Ovary (tissue), 9 donors: ENCODE measurements around the gene TLR7. TPM values are rescaled to one million over a fixed set of nuclear protein-coding genes. Genes with fewer than 3 reads are reported as not detected.

ENCODE experiments used
- DNase-seq, 5 donors: peaks; one replicate each; pipeline ENCODE4 v3.0.0-alpha.2; 2019 to 2020
- H3K27ac ChIP-seq, 2 donors: fragments of 200-600 bp; one replicate each; pipeline versions ENCODE4 v1.5.1 to v1.8.0; 2019 to 2022
- H3K27me3 ChIP-seq: fragments of 200-600 bp; one replicate; pipeline ENCODE4 v1.8.0; 2022
- H3K36me3 ChIP-seq: fragments of 200-600 bp; sonication (generic); one replicate; pipeline ENCODE4 v1.5.1; 2019
- H3K4me1 ChIP-seq: one replicate; pipeline ENCODE4 v1.8.1; 2013; ENCODE audit warnings: mild to moderate bottlenecking, moderate library complexity; ENCODE audit not compliant: insufficient read depth
- H3K4me3 ChIP-seq: fragments of 200-600 bp; sonication (generic); one replicate; pipeline ENCODE4 v1.5.1; 2017
- H3K9me3 ChIP-seq, 2 donors: fragments of 200-600 bp in 1 of 2; sonication (generic) in 1 of 2; one replicate each; pipeline versions ENCODE4 v1.5.1 to v1.8.1; 2013 to 2019; ENCODE audit warnings: mild to moderate bottlenecking in 1 of 2, moderate library complexity in 1 of 2
- EP300 ChIP-seq: sonication (generic); formaldehyde crosslinking; IDR thresholded peaks from one replicate; pipeline ENCODE4 v1.6.1; 2017; ENCODE audit warnings: antibody characterized with exemption
- POLR2A ChIP-seq: fragments of 450-650 bp; IDR thresholded peaks from one replicate; pipeline ENCODE4 v1.6.1; 2017; ENCODE audit warnings: antibody characterized with exemption, mild to moderate bottlenecking, moderate library complexity
- WGBS, 3 donors: extraction: QIAGEN DNeasy Blood & Tissue Kit in 1 of 3; methylation state at CpG; one replicate each; pipeline versions ENCODE4 v1.1.5 to v1.1.7; 2013 to 2017; 5-methylcytosine and 5-hydroxymethylcytosine counted together
- intact Hi-C, 4 donors: fragments of 100-400 bp; cut with DNase I; formaldehyde crosslinking; loops; one replicate each; pipeline versions ENCODE4 v1.11.0 to v1.15.1; 2022 to 2023
- polyA plus RNA-seq, 2 donors: library from polyadenylated mRNA; stranded (reverse); fragments of 200-250 nt in 1 of 2; fragments of 350-450 nt in 1 of 2; fragmentation: Illumina TruSeq in 1 of 2; extraction: RNeasy Lipid Tissue Mini Kit (QIAGEN cat#74804) in 1 of 2; gene quantifications; one replicate each; pipeline ENCODE4 v1.2.3, GENCODE V29; 2013 to 2014
- total RNA-seq, 7 donors: library from RNA; depleted of rRNA in 2 of 7; stranded (reverse); fragments of >200 nt in 2 of 7; fragmentation: NEBNext Ultra II Directional in 3 of 7; extraction: Animal tissue kit (Norgen Biotek cat#: 25700) in 3 of 7; gene quantifications; one replicate each; pipeline versions ENCODE4 v1.1.0 to v1.2.4, GENCODE V29; 2016 to 2023
- TF ChIP-seq, protein P1 (sequence below), 3 donors: fragments of 450-650 bp in 2 of 3; fragments of 200-600 bp in 1 of 3; IDR thresholded peaks; one replicate each; pipeline versions ENCODE4 v1.5.1 to v1.8.0; 2016 to 2022; ENCODE audit warnings: antibody characterized with exemption in 3 of 3, mild to moderate bottlenecking in 1 of 3
- donor health status: DM: no; HTN: no; CAD: no; lungs with moderate emphysema.
- donor health status: DM: no; HTN: no; CAD: no.
- donor health status: Bipolar disorder and iron deficiency.
- donor health status: DM: yes; HTN: yes; CAD: no.
- donor health status: DM: no; HTN: no; CAD: no.
- donor health status: DM: yes; HTN: yes; CAD: no.

Gene TLR7
- total and polyA plus RNA-seq, 9 donors, result 0.22 to 2.7 (median 0.57) TPM

- 74 to 85% (median 81%) methylated on average over 2 of the region's 2 CpGs for WGBS, 3 donors
- no peak for DNase-seq
- H3K4me3 ChIP-seq, result no peak overlapping the region
- no peaks in the 10 kb centered on the region for H3K4me1 ChIP-seq
- TF ChIP-seq EP300, result no peak
- TF ChIP-seq POLR2A, result no peak
- TF ChIP-seq, protein P1, sequence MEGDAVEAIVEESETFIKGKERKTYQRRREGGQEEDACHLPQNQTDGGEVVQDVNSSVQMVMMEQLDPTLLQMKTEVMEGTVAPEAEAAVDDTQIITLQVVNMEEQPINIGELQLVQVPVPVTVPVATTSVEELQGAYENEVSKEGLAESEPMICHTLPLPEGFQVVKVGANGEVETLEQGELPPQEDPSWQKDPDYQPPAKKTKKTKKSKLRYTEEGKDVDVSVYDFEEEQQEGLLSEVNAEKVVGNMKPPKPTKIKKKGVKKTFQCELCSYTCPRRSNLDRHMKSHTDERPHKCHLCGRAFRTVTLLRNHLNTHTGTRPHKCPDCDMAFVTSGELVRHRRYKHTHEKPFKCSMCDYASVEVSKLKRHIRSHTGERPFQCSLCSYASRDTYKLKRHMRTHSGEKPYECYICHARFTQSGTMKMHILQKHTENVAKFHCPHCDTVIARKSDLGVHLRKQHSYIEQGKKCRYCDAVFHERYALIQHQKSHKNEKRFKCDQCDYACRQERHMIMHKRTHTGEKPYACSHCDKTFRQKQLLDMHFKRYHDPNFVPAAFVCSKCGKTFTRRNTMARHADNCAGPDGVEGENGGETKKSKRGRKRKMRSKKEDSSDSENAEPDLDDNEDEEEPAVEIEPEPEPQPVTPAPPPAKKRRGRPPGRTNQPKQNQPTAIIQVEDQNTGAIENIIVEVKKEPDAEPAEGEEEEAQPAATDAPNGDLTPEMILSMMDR (IDR thresholded peaks at IDR 0.05), result no peak
- H3K27ac ChIP-seq, result no peak overlapping the region
- intact Hi-C loops, result no loop called here
- no peaks in the 10 kb centered on the region for H3K36me3 ChIP-seq
- H3K27me3 ChIP-seq, result no peaks in the 10 kb centered on the region
- H3K9me3 ChIP-seq, result no peaks in the 10 kb centered on the region
These were observed 15.0 kb downstream of the TLR7 start for GRCh38 chrX:12881914-12882313.

DNA sequence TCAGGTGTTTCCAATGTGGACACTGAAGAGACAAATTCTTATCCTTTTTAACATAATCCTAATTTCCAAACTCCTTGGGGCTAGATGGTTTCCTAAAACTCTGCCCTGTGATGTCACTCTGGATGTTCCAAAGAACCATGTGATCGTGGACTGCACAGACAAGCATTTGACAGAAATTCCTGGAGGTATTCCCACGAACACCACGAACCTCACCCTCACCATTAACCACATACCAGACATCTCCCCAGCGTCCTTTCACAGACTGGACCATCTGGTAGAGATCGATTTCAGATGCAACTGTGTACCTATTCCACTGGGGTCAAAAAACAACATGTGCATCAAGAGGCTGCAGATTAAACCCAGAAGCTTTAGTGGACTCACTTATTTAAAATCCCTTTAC lies 18.6 kb downstream of the TLR7 start:
- Histone ChIP-seq H3K27me3 (no peaks in the 10 kb centered on the region), H3K4me1 (no peaks in the 10 kb centered on the region), H3K4me3 (no peak overlapping the region), H3K27ac (no peak overlapping the region), H3K36me3 (no peaks in the 10 kb centered on the region), H3K9me3 (no peaks in the 10 kb centered on the region)
- intact Hi-C loops, result no loop called here
- no peak for DNase-seq
- TF ChIP-seq, protein P1 (IDR thresholded peaks at IDR 0.05), result no peak
- no peak for TF ChIP-seq EP300
- no peak for TF ChIP-seq POLR2A
- 55 to 68% (median 62%) methylated on average over 5 of the region's 5 CpGs for WGBS, 3 donors

DNA sequence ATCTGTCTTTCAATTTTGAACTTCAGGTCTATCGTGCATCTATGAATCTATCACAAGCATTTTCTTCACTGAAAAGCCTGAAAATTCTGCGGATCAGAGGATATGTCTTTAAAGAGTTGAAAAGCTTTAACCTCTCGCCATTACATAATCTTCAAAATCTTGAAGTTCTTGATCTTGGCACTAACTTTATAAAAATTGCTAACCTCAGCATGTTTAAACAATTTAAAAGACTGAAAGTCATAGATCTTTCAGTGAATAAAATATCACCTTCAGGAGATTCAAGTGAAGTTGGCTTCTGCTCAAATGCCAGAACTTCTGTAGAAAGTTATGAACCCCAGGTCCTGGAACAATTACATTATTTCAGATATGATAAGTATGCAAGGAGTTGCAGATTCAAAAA lies 19.7 kb downstream of the TLR7 start:
- no peak overlapping the region for H3K27ac ChIP-seq
- H3K4me1 ChIP-seq, result no peaks in the 10 kb centered on the region
- 85 to 92% (median 85%) methylated on average over 3 of the region's 3 CpGs for WGBS, 3 donors
- no peak overlapping the region for H3K4me3 ChIP-seq
- no peak for DNase-seq
- TF ChIP-seq, protein P1 (IDR thresholded peaks at IDR 0.05), result no peak
- TF ChIP-seq EP300 (no peak), POLR2A (no peak)
- H3K27me3 ChIP-seq, result no peaks in the 10 kb centered on the region
- H3K36me3 ChIP-seq, result no peaks in the 10 kb centered on the region
- no peaks in the 10 kb centered on the region for H3K9me3 ChIP-seq
- intact Hi-C loops, result no loop called here

- no peak overlapping the region for H3K27ac ChIP-seq
- H3K9me3 ChIP-seq, result no peaks in the 10 kb centered on the region
- WGBS, 3 donors, result 70 to 78% (median 78%) methylated on average over 2 of the region's 2 CpGs
- intact Hi-C loops, result no loop called here
- H3K4me3 ChIP-seq, result no peak overlapping the region
- H3K36me3 ChIP-seq, result no peaks in the 10 kb centered on the region
- TF ChIP-seq EP300 (no peak), POLR2A (no peak)
- TF ChIP-seq, protein P1 (IDR thresholded peaks at IDR 0.05), result no peak
- no peaks in the 10 kb centered on the region for H3K4me1 ChIP-seq
- H3K27me3 ChIP-seq, result no peaks in the 10 kb centered on the region
- DNase-seq, result no peak
These were observed 20.3 kb downstream of the TLR7 start for GRCh38 chrX:12887141-12887540.

DNA sequence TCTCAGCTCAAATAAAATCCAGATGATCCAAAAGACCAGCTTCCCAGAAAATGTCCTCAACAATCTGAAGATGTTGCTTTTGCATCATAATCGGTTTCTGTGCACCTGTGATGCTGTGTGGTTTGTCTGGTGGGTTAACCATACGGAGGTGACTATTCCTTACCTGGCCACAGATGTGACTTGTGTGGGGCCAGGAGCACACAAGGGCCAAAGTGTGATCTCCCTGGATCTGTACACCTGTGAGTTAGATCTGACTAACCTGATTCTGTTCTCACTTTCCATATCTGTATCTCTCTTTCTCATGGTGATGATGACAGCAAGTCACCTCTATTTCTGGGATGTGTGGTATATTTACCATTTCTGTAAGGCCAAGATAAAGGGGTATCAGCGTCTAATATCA lies 20.9 kb downstream of the TLR7 start:
- Histone ChIP-seq H3K9me3 (no peaks in the 10 kb centered on the region), H3K27ac (no peak overlapping the region), H3K27me3 (no peaks in the 10 kb centered on the region), H3K4me1 (no peaks in the 10 kb centered on the region), H3K4me3 (no peak overlapping the region), H3K36me3 (no peaks in the 10 kb centered on the region)
- TF ChIP-seq POLR2A (no peak), EP300 (no peak)
- TF ChIP-seq, protein P1 (IDR thresholded peaks at IDR 0.05), result no peak
- intact Hi-C loops, result no loop called here
- DNase-seq, result no peak
- 64 to 78% (median 70%) methylated on average over 3 of the region's 3 CpGs for WGBS, 3 donors
